Measurements from ENCODE around the gene SLC35A2.

Gene SLC35A2

GRCh38 chrX:48911412-48912182, at the start of gene SLC35A2:
Gene SLC35A2 (minus strand): TSS chrX:48911646. CDS start chrX:48911636, 10 bp downstream.
- peak; percentile 76 for DNase-seq (ENCODE audit: low spot score)
- Histone ChIP-seq H3K27me3 (ENCODE audit: insufficient read depth, poor library complexity, severe bottlenecking) (no peaks in the 10 kb centered on the region), H3K4me3 (ENCODE audit: severe bottlenecking) (peak within 1 kb of the TSS; percentile 93), H3K9me3 (ENCODE audit: severe bottlenecking) (no peaks in the 10 kb centered on the region), H3K36me3 (ENCODE audit: low read depth) (peaks cover 30% of the 10 kb centered on the region), H3K4me1 (ENCODE audit: insufficient read depth, poor library complexity, severe bottlenecking) (no peaks in the 10 kb centered on the region), H3K27ac (ENCODE audit: poor library complexity, severe bottlenecking) (peak within 1 kb of the TSS; percentile 65)
- TF ChIP-seq CTCF (IDR thresholded peaks at IDR 0.05; ENCODE audit: poor library complexity, severe bottlenecking), result no peak
- ATAC-seq (ENCODE audit: low read depth), result peak; percentile 89

- DNase-seq (ENCODE audit: low spot score) (no peak), ATAC-seq (ENCODE audit: low read depth) (no peak)
- Histone ChIP-seq H3K36me3 (ENCODE audit: low read depth) (peaks cover 7% of the 10 kb centered on the region; the same call in 1 of the 2 replicates), H3K27ac (ENCODE audit: poor library complexity, severe bottlenecking) (no peak overlapping the region), H3K4me1 (ENCODE audit: insufficient read depth, poor library complexity, severe bottlenecking) (no peaks in the 10 kb centered on the region), H3K9me3 (ENCODE audit: severe bottlenecking) (no peaks in the 10 kb centered on the region), H3K27me3 (ENCODE audit: insufficient read depth, poor library complexity, severe bottlenecking) (no peaks in the 10 kb centered on the region), H3K4me3 (ENCODE audit: severe bottlenecking) (no peak overlapping the region)
- TF ChIP-seq CTCF (IDR thresholded peaks at IDR 0.05; ENCODE audit: poor library complexity, severe bottlenecking), result no peak
Observed at GRCh38 chrX:48960291-48960690, 48.8 kb upstream of the SLC35A2 start.

GRCh38 chrX:48958635-48959094, 47.2 kb upstream of the SLC35A2 start:
- no peaks in the 10 kb centered on the region for H3K9me3 ChIP-seq (ENCODE audit: severe bottlenecking)
- no peak for DNase-seq (ENCODE audit: low spot score)
- ATAC-seq (ENCODE audit: low read depth), result 0 out of 3 replicates have a peak, but pooled peaks have one; percentile 6
- peak overlapping the region; percentile 50 for H3K4me3 ChIP-seq (ENCODE audit: severe bottlenecking)
- no peaks in the 10 kb centered on the region for H3K27me3 ChIP-seq (ENCODE audit: insufficient read depth, poor library complexity, severe bottlenecking)
- H3K27ac ChIP-seq (ENCODE audit: poor library complexity, severe bottlenecking), result peak overlapping the region; percentile 78
- no peaks in the 10 kb centered on the region for H3K4me1 ChIP-seq (ENCODE audit: insufficient read depth, poor library complexity, severe bottlenecking)
- H3K36me3 ChIP-seq (ENCODE audit: low read depth), result peaks cover 10% of the 10 kb centered on the region; the same call in 1 of the 2 replicates
- no peak for TF ChIP-seq CTCF (IDR thresholded peaks at IDR 0.05; ENCODE audit: poor library complexity, severe bottlenecking)

GRCh38 chrX:48957827-48958634, 46.6 kb upstream of the SLC35A2 start:
- H3K36me3 ChIP-seq (ENCODE audit: low read depth), result peaks cover 10% of the 10 kb centered on the region; the same call in 1 of the 2 replicates
- peak overlapping the region; percentile 50 for H3K4me3 ChIP-seq (ENCODE audit: severe bottlenecking)
- ATAC-seq (ENCODE audit: low read depth), result peak; percentile 87
- H3K27me3 ChIP-seq (ENCODE audit: insufficient read depth, poor library complexity, severe bottlenecking), result no peaks in the 10 kb centered on the region
- H3K4me1 ChIP-seq (ENCODE audit: insufficient read depth, poor library complexity, severe bottlenecking), result no peaks in the 10 kb centered on the region
- H3K9me3 ChIP-seq (ENCODE audit: severe bottlenecking), result no peaks in the 10 kb centered on the region
- H3K27ac ChIP-seq (ENCODE audit: poor library complexity, severe bottlenecking), result peak overlapping the region; percentile 78
- TF ChIP-seq CTCF (IDR thresholded peaks at IDR 0.05; ENCODE audit: poor library complexity, severe bottlenecking), result no peak
- DNase-seq (ENCODE audit: low spot score), result peak; percentile 92
